Measurements from ENCODE around the gene IL23A.

- TF ChIP-seq CTCF (IDR thresholded peaks at IDR 0.05; ENCODE audit: insufficient read depth, low read length), result no peak
- TF ChIP-seq REST (IDR thresholded peaks at IDR 0.05; ENCODE audit: insufficient replicate concordance, low read depth), result no peak
Observed at GRCh38 chr12:56358836-56359532, 20.3 kb downstream of the IL23A start.

Measured in HL-60 (cell line).